PC-9 (cell line): ENCODE data around the gene PRXL2B. TPM values are rescaled to one million over a fixed set of nuclear protein-coding genes. Genes with fewer than 3 reads are reported as not detected.

ENCODE experiments used
- BruUV-seq: library from RNA; stranded (reverse); fragments of 400-500 nt; replicated peaks from 2 replicates; lab custom pipeline; 2021; lab: Mats Ljungman, UMichigan
- CTCF ChIA-PET: fragments of 300-600 bp; sonication (Branson Sonifier 250); formaldehyde crosslinking; loops from one replicate; lab custom pipeline; 2022; ENCODE audit warnings: antibody characterized with exemption; lab: Charles Lee
- POLR2A ChIA-PET: fragments of 300-600 bp; sonication (Branson Sonifier 250); formaldehyde crosslinking; loops from one replicate; lab custom pipeline; 2022; ENCODE audit warnings: antibody characterized with exemption; ENCODE audit not compliant: unreplicated experiment; lab: Charles Lee
- DNase-seq, 2 experiments: peaks; one replicate each; pipeline versions ENCODE4 v3.0.0 to v3.0.0-alpha.2; 2015 to 2022; ENCODE audit warnings: mixed read lengths in 1 of 2
- H2AFZ ChIP-seq: fragments of 200-600 bp; sonication (generic); 2 replicates; pipeline ENCODE4 v1.8.1; 2017; ENCODE audit warnings: antibody characterized with exemption
- H3F3A ChIP-seq: fragments of 200-600 bp; sonication (generic); 2 replicates; pipeline ENCODE4 v1.8.1; 2017; ENCODE audit warnings: antibody characterized with exemption, mild to moderate bottlenecking, low read depth; ENCODE audit not compliant: insufficient read depth
- H3K27ac ChIP-seq: fragments of 200-600 bp; sonication (generic); 2 replicates; pipeline ENCODE4 v1.6.1; 2016; ENCODE audit warnings: mixed run types
- H3K27me3 ChIP-seq: fragments of 200-600 bp; sonication (generic); 2 replicates; pipeline ENCODE4 v1.6.1; 2016; ENCODE audit warnings: low read depth, mixed run types; ENCODE audit not compliant: insufficient read depth
- H3K36me3 ChIP-seq: fragments of 200-600 bp; sonication (generic); 2 replicates; pipeline ENCODE4 v1.6.1; 2016; ENCODE audit warnings: low read depth, mixed run types
- H3K4me1 ChIP-seq: fragments of 200-600 bp; sonication (generic); replicated peaks from 2 replicates; pipeline ENCODE4 v1.6.1; 2016; ENCODE audit warnings: mixed run types; ENCODE audit not compliant: insufficient read depth
- H3K4me2 ChIP-seq: fragments of 200-600 bp; sonication (generic); 2 replicates; pipeline ENCODE4 v1.6.1; 2017; ENCODE audit warnings: mixed run types
- H3K4me3 ChIP-seq: fragments of 200-600 bp; sonication (generic); 2 replicates; pipeline ENCODE4 v1.6.1; 2016; ENCODE audit warnings: mixed run types
- H3K79me2 ChIP-seq: fragments of 200-600 bp; sonication (generic); 2 replicates; pipeline ENCODE4 v1.6.1; 2017; ENCODE audit warnings: low read depth, mixed run types
- H3K9me2 ChIP-seq: fragments of 200-600 bp; sonication (generic); 2 replicates; pipeline ENCODE4 v1.8.1; 2017; ENCODE audit warnings: mild to moderate bottlenecking; ENCODE audit not compliant: insufficient read depth
- H3K9me3 ChIP-seq: fragments of 200-600 bp; sonication (generic); 2 replicates; pipeline ENCODE4 v1.8.1; 2016; ENCODE audit warnings: low read depth; ENCODE audit not compliant: insufficient read depth
- H4K20me1 ChIP-seq: fragments of 200-600 bp; sonication (generic); 2 replicates; pipeline ENCODE4 v1.8.1; 2017; ENCODE audit not compliant: insufficient read depth
- EZH2 ChIP-seq: fragments of 200-600 bp; sonication (generic); IDR thresholded peaks from 2 replicates; pipeline ENCODE4 v1.8.0; 2017; ENCODE audit warnings: antibody characterized with exemption, low read depth
- intact Hi-C: fragments of 100-400 bp; cut with micrococcal nuclease; formaldehyde crosslinking; loops from one replicate; pipeline ENCODE4 v1.10.0; 2022; ENCODE audit not compliant: unreplicated experiment
- total RNA-seq: library from RNA; stranded (reverse); gene quantifications from 2 replicates; pipeline ENCODE4 v1.2.3, GENCODE V29; 2021
- TF ChIP-seq, protein P1 (sequence below): fragments of 200-600 bp; sonication (generic); conservative IDR thresholded peaks from 2 replicates; pipeline ENCODE4 v1.6.1; 2017; ENCODE audit warnings: mixed run types, antibody characterized with exemption, mild to moderate bottlenecking, moderate library complexity

The PRXL2B gene
- total RNA-seq, 1 experiment from 2014 or later, result 26.1 TPM

DNA sequence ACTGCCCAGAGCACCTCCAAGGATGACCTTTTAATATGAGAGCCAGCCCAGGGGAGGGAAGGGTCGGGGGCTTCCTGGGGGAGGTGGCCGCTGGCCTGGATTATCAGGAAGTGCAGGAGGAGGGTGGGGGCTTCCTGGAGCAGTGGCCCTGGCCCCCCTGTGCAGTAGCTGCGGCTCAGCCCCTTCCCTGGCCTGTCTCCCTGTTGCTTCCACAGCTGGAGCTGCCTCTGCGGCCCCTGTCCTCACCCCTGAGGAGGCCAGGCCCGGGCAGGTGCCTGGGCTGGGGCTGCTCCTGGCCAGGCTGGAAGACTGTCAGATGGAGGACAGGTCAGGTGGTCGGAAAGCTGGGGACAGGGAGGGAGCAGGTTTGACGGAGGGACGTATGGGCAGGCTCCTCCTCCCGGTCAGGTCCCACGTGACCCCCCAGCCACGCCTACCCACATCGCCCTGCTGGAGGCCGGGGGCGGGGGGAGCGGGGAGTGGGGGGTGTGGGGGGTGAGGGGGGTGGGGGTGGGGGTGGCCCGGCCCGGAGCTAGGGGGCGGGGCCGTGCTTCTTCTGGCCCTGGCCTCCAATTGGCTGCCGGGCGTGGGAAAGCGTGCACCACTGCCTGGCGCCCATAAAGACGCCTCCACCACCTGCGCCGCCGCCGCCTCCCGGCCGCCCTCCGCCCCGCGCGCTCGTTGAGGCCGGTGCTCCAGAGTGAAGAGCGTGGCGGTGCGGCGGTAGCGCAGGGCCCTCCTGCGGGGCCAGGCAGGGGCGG lies 40.6 kb upstream of the PRXL2B start:
- no peaks in the 10 kb centered on the region for H4K20me1 ChIP-seq
- BruUV-seq, result no TSS peak
- H3K36me3 ChIP-seq, result no peaks in the 10 kb centered on the region
- ChIA-PET POLR2A (interaction anchor here (0.7 to 1.2 kb wide), 3 partner anchors 11 to 347 kb away, joined by 4 to 16 read pairs (median 6); partner anchors contain the start of gene PANK4), CTCF (no interaction called here)
- H3K79me2 ChIP-seq, result no peaks in the 10 kb centered on the region
- peak overlapping the region; percentile 84 for H2AFZ ChIP-seq
- no peak for TF ChIP-seq EZH2
- TF ChIP-seq, protein P1, sequence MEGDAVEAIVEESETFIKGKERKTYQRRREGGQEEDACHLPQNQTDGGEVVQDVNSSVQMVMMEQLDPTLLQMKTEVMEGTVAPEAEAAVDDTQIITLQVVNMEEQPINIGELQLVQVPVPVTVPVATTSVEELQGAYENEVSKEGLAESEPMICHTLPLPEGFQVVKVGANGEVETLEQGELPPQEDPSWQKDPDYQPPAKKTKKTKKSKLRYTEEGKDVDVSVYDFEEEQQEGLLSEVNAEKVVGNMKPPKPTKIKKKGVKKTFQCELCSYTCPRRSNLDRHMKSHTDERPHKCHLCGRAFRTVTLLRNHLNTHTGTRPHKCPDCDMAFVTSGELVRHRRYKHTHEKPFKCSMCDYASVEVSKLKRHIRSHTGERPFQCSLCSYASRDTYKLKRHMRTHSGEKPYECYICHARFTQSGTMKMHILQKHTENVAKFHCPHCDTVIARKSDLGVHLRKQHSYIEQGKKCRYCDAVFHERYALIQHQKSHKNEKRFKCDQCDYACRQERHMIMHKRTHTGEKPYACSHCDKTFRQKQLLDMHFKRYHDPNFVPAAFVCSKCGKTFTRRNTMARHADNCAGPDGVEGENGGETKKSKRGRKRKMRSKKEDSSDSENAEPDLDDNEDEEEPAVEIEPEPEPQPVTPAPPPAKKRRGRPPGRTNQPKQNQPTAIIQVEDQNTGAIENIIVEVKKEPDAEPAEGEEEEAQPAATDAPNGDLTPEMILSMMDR, result no peak
- peak; percentile 74 to 90 for DNase-seq
- H3K4me1 ChIP-seq, result peaks cover 41% of the 10 kb centered on the region
- peak overlapping the region; percentile 94 for H3K4me2 ChIP-seq
- H3K9me2 ChIP-seq, result no peaks in the 10 kb centered on the region
- intact Hi-C loops, result loop anchor here (2.0 to 10.0 kb wide), 2 partner anchors 87 to 99 kb away; no protein-coding TSS in a partner anchor
- H3K27me3 ChIP-seq, result no peaks in the 10 kb centered on the region
- H3K9me3 ChIP-seq, result no peaks in the 10 kb centered on the region
- H3K27ac ChIP-seq, result peak overlapping the region; percentile 45
- H3K4me3 ChIP-seq, result peak overlapping the region; percentile 87
- H3F3A ChIP-seq, result peaks cover 32% of the 10 kb centered on the region; the same call in 1 of the 2 replicates

DNA sequence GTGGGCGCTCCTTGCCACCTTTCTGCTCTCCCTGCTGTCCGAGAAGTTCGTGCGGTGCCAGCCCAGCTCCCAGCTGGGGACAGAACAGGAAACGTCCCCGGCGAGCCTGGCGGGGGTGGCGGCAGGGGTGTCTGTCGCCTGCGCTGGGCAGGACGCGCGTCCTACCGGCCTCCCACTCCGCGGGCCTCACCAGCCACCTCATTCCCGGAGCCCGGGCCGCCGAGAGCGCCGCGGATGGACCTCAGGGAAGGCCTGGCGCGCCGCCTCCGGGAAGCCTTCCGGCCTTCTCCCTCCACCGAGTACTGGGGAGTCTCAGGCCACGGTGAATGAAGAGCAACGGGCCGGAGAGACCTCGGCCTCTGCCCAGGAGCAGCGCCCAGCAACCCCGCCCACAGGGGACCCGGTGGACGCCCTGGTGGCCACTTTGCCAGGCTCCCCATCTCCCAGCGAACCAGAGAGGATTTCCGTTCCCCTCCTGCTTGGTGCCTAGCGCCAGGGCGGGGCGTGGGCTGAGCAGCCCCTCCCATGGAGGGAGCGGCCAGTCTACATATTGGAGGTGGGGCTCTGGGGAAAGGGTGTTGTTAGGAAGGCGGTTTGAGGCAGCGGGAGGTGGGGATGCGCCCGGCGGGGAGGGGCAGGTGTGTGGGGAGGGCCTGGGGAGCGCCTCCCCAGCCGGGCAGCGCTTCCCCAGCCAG lies 39.9 kb upstream of the PRXL2B start:
- H3K27ac ChIP-seq, result peak overlapping the region; percentile 45
- ChIA-PET POLR2A (interaction anchor here (0.8 to 1.2 kb wide), 3 partner anchors 20 to 347 kb away, joined by 5 to 16 read pairs (median 6); partner anchors contain the start of gene PANK4), CTCF (interaction anchor here (0.6 kb wide), 1 partner anchor 39 kb away, joined by 4 read pairs; no protein-coding TSS in a partner anchor)
- H3K4me1 ChIP-seq, result peaks cover 34% of the 10 kb centered on the region
- no peaks in the 10 kb centered on the region for H4K20me1 ChIP-seq
- no peaks in the 10 kb centered on the region for H3K27me3 ChIP-seq
- no peaks in the 10 kb centered on the region for H3K36me3 ChIP-seq
- peak overlapping the region; percentile 84 for H2AFZ ChIP-seq
- intact Hi-C loops, result loop anchor here (1.0 to 10.0 kb wide), 3 partner anchors 88 to 351 kb away; no protein-coding TSS in a partner anchor
- H3K4me3 ChIP-seq, result peak overlapping the region; percentile 87
- BruUV-seq, result TSS peak; percentile 73
- H3F3A ChIP-seq, result peaks cover 27% of the 10 kb centered on the region; the same call in 1 of the 2 replicates
- H3K79me2 ChIP-seq, result no peaks in the 10 kb centered on the region
- TF ChIP-seq, protein P1, result no peak
- TF ChIP-seq EZH2, result no peak
- H3K4me2 ChIP-seq, result peak overlapping the region; percentile 94
- H3K9me3 ChIP-seq, result no peaks in the 10 kb centered on the region
- H3K9me2 ChIP-seq, result no peaks in the 10 kb centered on the region
- DNase-seq, result peak; percentile 87 to 93
